WERI-Rb-1 (cell line): Measurements from ENCODE around the gene VTA1.

ENCODE experiments used
- DNase-seq: peaks from one replicate; pipeline ENCODE4 v3.0.0-alpha.2; 2020
- H3K27ac ChIP-seq: fragments of 250-450 bp; sonication (Bioruptor Pico); 2 replicates; pipeline ENCODE4 v1.5.1; 2020; ENCODE audit warnings: mild to moderate bottlenecking, moderate library complexity
- H3K27me3 ChIP-seq: fragments of 250-450 bp; sonication (Bioruptor Pico); 2 replicates; pipeline ENCODE4 v1.5.1; 2021; ENCODE audit warnings: mild to moderate bottlenecking, low read depth, moderate library complexity; ENCODE audit not compliant: insufficient read depth, severe bottlenecking
- H3K36me3 ChIP-seq: fragments of 250-450 bp; sonication (Bioruptor Pico); 2 replicates; pipeline ENCODE4 v1.5.1; 2020; ENCODE audit warnings: mild to moderate bottlenecking, moderate library complexity
- H3K4me3 ChIP-seq: 2 replicates; pipeline ENCODE4 v1.5.1; 2011; ENCODE audit warnings: low read depth, mild to moderate bottlenecking, control low read depth, low read length
- H3K9me3 ChIP-seq: fragments of 250-450 bp; sonication (Bioruptor Pico); 2 replicates; pipeline ENCODE4 v1.5.1; 2021; ENCODE audit warnings: mild to moderate bottlenecking, moderate library complexity; ENCODE audit not compliant: severe bottlenecking
- TF ChIP-seq, protein P1 (sequence below): IDR thresholded peaks from 2 replicates; pipeline ENCODE4 v1.5.1; 2011; ENCODE audit warnings: low read depth, mild to moderate bottlenecking, control low read depth, inconsistent platforms, low read length

VTA1 gene

DNA sequence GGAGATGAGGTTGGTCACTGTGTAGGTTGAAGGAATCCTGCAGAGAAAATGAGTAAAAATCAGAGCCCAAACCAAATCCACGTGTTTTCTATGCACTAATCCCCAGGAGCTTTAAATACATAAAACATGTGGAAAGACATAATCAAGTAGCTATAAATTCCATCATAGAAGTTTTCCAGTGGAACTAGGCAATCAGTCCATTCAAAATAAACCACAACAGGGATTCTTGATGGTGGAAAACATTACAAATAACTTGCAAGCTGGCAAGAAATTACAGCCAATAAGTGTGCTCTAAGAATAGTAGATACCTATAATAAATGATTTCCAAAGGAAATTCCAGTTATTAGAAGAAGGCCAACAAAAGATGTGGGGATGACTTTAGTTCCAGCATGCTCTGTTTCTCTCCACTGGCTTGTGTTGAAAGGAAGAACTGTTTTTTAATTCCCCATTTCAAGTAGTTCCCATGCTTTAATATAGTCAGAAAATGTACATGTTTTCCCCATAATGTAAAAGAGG lies 104.9 kb downstream of the VTA1 start:
- Histone ChIP-seq H3K9me3 (no peaks in the 10 kb centered on the region), H3K4me3 (no peak overlapping the region), H3K27me3 (no peaks in the 10 kb centered on the region), H3K36me3 (no peaks in the 10 kb centered on the region), H3K27ac (no peak overlapping the region)
- TF ChIP-seq, protein P1, sequence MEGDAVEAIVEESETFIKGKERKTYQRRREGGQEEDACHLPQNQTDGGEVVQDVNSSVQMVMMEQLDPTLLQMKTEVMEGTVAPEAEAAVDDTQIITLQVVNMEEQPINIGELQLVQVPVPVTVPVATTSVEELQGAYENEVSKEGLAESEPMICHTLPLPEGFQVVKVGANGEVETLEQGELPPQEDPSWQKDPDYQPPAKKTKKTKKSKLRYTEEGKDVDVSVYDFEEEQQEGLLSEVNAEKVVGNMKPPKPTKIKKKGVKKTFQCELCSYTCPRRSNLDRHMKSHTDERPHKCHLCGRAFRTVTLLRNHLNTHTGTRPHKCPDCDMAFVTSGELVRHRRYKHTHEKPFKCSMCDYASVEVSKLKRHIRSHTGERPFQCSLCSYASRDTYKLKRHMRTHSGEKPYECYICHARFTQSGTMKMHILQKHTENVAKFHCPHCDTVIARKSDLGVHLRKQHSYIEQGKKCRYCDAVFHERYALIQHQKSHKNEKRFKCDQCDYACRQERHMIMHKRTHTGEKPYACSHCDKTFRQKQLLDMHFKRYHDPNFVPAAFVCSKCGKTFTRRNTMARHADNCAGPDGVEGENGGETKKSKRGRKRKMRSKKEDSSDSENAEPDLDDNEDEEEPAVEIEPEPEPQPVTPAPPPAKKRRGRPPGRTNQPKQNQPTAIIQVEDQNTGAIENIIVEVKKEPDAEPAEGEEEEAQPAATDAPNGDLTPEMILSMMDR: no peak
- no peak for DNase-seq

DNA sequence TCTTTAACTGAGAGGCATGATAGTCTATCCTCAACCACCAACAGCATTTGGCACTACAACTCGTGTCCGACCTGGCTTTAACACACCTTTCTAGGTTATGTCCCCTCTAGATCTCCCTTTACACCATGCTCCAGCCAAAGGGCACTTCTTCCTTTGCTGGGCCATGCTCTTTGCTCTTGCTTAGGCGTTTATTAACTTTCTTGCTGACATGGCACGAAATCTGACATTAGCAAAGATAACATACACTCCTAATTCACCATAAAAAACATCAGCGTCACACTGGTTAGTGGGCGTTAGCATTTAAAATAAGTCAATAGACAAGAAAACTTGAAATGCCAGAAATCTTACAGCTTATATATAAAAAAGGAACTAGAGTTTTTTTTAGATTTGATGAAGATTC lies 107.5 kb downstream of the VTA1 start:
- no peak for DNase-seq
- Histone ChIP-seq H3K27me3 (no peaks in the 10 kb centered on the region), H3K36me3 (no peaks in the 10 kb centered on the region), H3K27ac (no peak overlapping the region), H3K9me3 (no peaks in the 10 kb centered on the region), H3K4me3 (no peak overlapping the region)
- TF ChIP-seq, protein P1: no peak

DNA sequence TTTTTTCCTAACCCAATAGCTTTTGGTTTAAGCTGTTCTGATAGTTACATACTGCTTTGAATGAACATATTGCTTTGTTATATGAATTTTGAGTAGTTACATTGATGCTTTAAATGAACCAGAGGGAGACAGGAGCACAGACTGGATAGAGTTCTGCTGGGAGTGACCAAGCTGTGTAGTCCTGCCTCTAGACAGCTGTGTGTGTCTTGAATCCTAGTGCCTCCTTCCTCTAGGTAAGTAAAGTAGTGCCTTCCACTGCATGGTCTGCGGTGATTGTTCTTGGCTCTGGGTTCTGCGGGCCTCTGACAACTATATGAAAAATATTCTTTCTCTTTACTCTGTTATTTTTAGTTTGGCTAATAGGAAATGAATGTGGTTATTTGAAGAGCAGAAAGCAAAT lies 108.7 kb downstream of the VTA1 start:
- H3K27me3 ChIP-seq: no peaks in the 10 kb centered on the region
- H3K27ac ChIP-seq: no peak overlapping the region
- no peak for DNase-seq
- TF ChIP-seq, protein P1: no peak
- no peaks in the 10 kb centered on the region for H3K36me3 ChIP-seq
- H3K4me3 ChIP-seq: no peak overlapping the region
- no peaks in the 10 kb centered on the region for H3K9me3 ChIP-seq

DNA sequence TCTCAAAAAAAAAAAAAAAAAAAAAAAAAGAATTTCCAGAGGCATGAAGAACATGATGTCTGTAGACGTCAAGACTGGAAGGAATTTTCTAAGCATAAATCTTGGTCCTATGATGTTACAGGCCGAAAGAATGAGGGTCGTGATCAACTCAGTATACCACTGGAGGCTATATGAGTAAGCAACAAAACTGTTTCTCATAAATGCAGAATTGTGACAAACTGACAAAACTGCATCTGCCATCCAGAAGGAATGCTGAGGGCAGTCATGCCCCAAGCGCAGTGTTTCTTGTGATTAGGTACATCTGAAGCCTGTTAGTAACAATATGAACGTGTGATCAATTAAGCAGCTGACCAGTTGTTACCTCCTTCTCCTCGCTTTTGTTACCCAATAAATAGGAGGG lies 111.2 kb downstream of the VTA1 start:
- no peaks in the 10 kb centered on the region for H3K9me3 ChIP-seq
- no peak for DNase-seq
- no peaks in the 10 kb centered on the region for H3K27me3 ChIP-seq
- H3K4me3 ChIP-seq: no peak overlapping the region
- H3K27ac ChIP-seq: no peak overlapping the region
- H3K36me3 ChIP-seq: no peaks in the 10 kb centered on the region
- TF ChIP-seq, protein P1: no peak

DNA sequence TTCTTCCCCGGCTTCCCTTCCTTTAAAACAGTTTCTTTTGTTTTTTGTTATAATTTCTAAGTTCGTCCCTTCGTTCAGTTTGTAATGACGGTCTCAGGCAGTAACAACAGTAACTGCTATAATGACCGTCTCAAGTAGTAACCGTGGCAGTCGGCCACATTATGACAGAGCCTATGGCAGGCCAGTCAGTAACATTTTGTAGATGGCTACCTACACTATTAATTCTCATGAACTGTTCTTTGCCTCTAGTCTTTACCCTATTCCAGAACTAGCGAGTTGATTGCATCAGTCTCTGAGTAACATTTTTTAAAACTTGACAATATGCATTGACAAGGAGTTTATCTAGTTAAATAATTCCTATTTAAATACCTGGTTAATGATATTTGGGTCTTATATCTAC lies 111.7 kb downstream of the VTA1 start:
- no peak for DNase-seq

DNA sequence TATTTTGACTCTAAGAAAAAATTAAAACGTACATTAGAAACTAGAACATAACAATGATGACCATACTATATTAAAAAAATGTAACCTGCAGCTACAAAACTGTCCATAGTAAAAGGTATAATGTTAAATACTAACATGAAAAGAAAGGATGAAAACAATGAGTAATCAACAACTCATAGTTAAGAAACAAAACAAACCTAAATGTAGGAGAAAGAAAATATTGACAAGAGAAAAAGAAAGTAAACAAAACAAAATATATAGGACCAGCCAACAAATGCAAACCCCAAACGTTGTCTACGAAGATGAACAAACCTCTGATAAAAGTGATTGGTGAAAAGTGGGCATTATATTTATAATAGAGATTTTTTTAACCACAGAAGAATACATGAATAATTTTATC lies 113.7 kb downstream of the VTA1 start:
- Histone ChIP-seq H3K27ac (no peak overlapping the region), H3K9me3 (no peaks in the 10 kb centered on the region), H3K27me3 (no peaks in the 10 kb centered on the region), H3K4me3 (no peak overlapping the region), H3K36me3 (no peaks in the 10 kb centered on the region)
- DNase-seq: no peak
- TF ChIP-seq, protein P1: no peak

More for the DNA sequence above, 111.7 kb downstream of the VTA1 start:
- H3K36me3 ChIP-seq: no peaks in the 10 kb centered on the region
- TF ChIP-seq, protein P1: no peak
- H3K4me3 ChIP-seq: no peak overlapping the region
- no peak overlapping the region for H3K27ac ChIP-seq
- no peaks in the 10 kb centered on the region for H3K27me3 ChIP-seq
- H3K9me3 ChIP-seq: no peaks in the 10 kb centered on the region
